Esophagus muscularis mucosa (tissue), 4 donors: Measurements from ENCODE around the gene CSNK1D.

Experiments used
- EP300 ChIP-seq: sonication (generic); formaldehyde crosslinking; IDR thresholded peaks from one replicate; pipeline ENCODE4 v1.6.1; 2017; ENCODE audit warnings: antibody characterized with exemption
- POLR2A ChIP-seq: fragments of 450-650 bp; IDR thresholded peaks from one replicate; pipeline ENCODE4 v1.6.1; 2017; ENCODE audit warnings: antibody characterized with exemption, moderate library complexity, mild to moderate bottlenecking, low read depth
- TF ChIP-seq, protein P1 (sequence below), 3 experiments: fragments of 200-600 bp in 2 of 3; fragments of 450-650 bp in 1 of 3; sonication (generic) in 2 of 3; IDR thresholded peaks; one replicate each; pipeline ENCODE4 v1.5.1; 2017 to 2019; ENCODE audit warnings: antibody characterized with exemption in 3 of 3, mild to moderate bottlenecking in 2 of 3, moderate library complexity in 1 of 3

DNA sequence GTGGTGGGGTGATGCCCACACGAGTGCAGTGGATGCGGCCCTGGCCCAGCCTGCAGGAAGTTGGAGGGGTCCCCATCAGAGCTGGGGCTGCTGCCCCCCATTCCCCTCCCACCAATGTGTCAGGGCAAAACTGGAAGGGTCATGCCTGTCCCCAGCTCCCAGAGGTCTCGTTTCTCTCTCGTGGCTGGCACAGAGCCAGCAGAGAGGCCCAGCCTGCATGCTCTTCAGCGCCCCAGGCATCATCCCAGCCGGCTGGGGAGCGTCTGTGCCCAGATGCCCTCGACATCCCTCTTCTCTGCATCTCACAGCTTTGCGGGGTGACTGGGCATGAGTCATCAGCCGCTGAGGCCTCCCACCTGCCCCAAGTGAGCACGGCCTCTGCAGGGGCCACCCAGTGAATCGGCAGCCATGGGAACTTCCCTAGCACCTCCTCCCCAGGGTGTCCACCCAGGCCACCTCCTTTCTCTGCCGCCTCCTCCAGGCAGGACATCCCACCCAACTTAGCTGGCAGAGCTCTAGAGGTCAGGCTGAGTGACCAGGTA lies 9.8 kb upstream of the CSNK1D start:
- TF ChIP-seq, protein P1, sequence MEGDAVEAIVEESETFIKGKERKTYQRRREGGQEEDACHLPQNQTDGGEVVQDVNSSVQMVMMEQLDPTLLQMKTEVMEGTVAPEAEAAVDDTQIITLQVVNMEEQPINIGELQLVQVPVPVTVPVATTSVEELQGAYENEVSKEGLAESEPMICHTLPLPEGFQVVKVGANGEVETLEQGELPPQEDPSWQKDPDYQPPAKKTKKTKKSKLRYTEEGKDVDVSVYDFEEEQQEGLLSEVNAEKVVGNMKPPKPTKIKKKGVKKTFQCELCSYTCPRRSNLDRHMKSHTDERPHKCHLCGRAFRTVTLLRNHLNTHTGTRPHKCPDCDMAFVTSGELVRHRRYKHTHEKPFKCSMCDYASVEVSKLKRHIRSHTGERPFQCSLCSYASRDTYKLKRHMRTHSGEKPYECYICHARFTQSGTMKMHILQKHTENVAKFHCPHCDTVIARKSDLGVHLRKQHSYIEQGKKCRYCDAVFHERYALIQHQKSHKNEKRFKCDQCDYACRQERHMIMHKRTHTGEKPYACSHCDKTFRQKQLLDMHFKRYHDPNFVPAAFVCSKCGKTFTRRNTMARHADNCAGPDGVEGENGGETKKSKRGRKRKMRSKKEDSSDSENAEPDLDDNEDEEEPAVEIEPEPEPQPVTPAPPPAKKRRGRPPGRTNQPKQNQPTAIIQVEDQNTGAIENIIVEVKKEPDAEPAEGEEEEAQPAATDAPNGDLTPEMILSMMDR (IDR thresholded peaks at IDR 0.05) = no peak
- TF ChIP-seq EP300 (no peak), POLR2A (no peak)
